Neural cell (in vitro differentiated cells): ENCODE measurements around the gene PCAT6. TPM values are rescaled to one million over a fixed set of nuclear protein-coding genes. Genes with fewer than 3 reads are reported as not detected.

Source experiments
- H2AFZ ChIP-seq: fragments of 200-600, 300-800 bp; sonication (generic), shearing (Covaris generic); 2 replicates; pipeline ENCODE4 v1.6.0; 2014; ENCODE audit warnings: low read depth, mild to moderate bottlenecking, antibody characterized with exemption, low read length, moderate library complexity
- H3F3A ChIP-seq: fragments of 200-600 bp; shearing (Covaris generic); 2 replicates; pipeline ENCODE4 v1.6.1; 2016; ENCODE audit warnings: mild to moderate bottlenecking, moderate library complexity, mixed read lengths, antibody characterized with exemption, low read length; ENCODE audit not compliant: insufficient read depth, poor library complexity, severe bottlenecking
- H3K27ac ChIP-seq: fragments of 200-600, 300-800 bp; sonication (generic), shearing (Covaris generic); 2 replicates; pipeline ENCODE4 v1.5.1; 2014; ENCODE audit warnings: mild to moderate bottlenecking, low read length, moderate library complexity
- H3K27me3 ChIP-seq: fragments of 300-800, 200-600 bp; sonication (generic), shearing (Covaris generic); 2 replicates; pipeline ENCODE4 v1.6.0; 2014; ENCODE audit warnings: mild to moderate bottlenecking, low read depth, low read length, moderate library complexity; ENCODE audit not compliant: insufficient read depth
- H3K36me3 ChIP-seq: fragments of 300-800, 200-600 bp; sonication (generic), shearing (Covaris generic); 2 replicates; pipeline ENCODE4 v1.5.1; 2014; ENCODE audit warnings: mild to moderate bottlenecking, antibody characterized with exemption, low read length, moderate library complexity; ENCODE audit not compliant: insufficient read depth
- H3K4me2 ChIP-seq: fragments of 300-800, 200-600 bp; sonication (generic), shearing (Covaris generic); 2 replicates; pipeline ENCODE4 v1.6.0; 2014; ENCODE audit warnings: mild to moderate bottlenecking, low read length
- H3K4me3 ChIP-seq: fragments of 300-800, 200-600 bp; sonication (generic), shearing (Covaris generic); 2 replicates; pipeline ENCODE4 v1.5.1; 2014; ENCODE audit warnings: mild to moderate bottlenecking, low read length, moderate library complexity
- H3K79me2 ChIP-seq: fragments of 200-600 bp; shearing (Covaris generic); replicated peaks from 2 replicates; pipeline ENCODE4 v1.6.0; 2014; ENCODE audit warnings: mild to moderate bottlenecking, low read length, moderate library complexity; ENCODE audit not compliant: insufficient read depth
- H3K9ac ChIP-seq: fragments of 300-800, 200-600 bp; sonication (generic), shearing (Covaris generic); 2 replicates; pipeline ENCODE4 v1.6.1; 2016; ENCODE audit warnings: mild to moderate bottlenecking, low read length, mixed read lengths
- H3K9me2 ChIP-seq: fragments of 200-600 bp; shearing (Covaris generic); 2 replicates; pipeline ENCODE4 v1.6.1; 2016; ENCODE audit warnings: mild to moderate bottlenecking, low read length, mixed read lengths; ENCODE audit not compliant: insufficient read depth
- H3K9me3 ChIP-seq: fragments of 200-600, 300-800 bp; sonication (generic), shearing (Covaris generic); 2 replicates; pipeline ENCODE4 v1.6.1; 2016; ENCODE audit warnings: mild to moderate bottlenecking, mixed run types, low read length, moderate library complexity, mixed read lengths
- H4K20me1 ChIP-seq: fragments of 200-600 bp; shearing (Covaris generic); 2 replicates; pipeline ENCODE4 v1.6.1; 2016; ENCODE audit warnings: mild to moderate bottlenecking, mixed run types; ENCODE audit not compliant: insufficient read depth
- CTCF ChIP-seq: fragments of 450-650 bp; IDR thresholded peaks from 2 replicates; pipeline ENCODE4 v1.5.1; 2014; ENCODE audit warnings: antibody characterized with exemption, mild to moderate bottlenecking, moderate library complexity; ENCODE audit not compliant: poor library complexity, severe bottlenecking
- EP300 ChIP-seq: fragments of 450-650 bp; conservative IDR thresholded peaks from 2 replicates; pipeline ENCODE4 v1.6.1; 2014; ENCODE audit warnings: antibody characterized with exemption, mild to moderate bottlenecking, moderate library complexity; ENCODE audit not compliant: poor library complexity, severe bottlenecking
- EZH2 ChIP-seq: fragments of 200-600, 300-800 bp; shearing (Covaris generic), sonication (generic); IDR thresholded peaks from 2 replicates; pipeline ENCODE4 v1.6.1; 2014; ENCODE audit warnings: antibody characterized with exemption, low read length, borderline replicate concordance, mild to moderate bottlenecking; ENCODE audit not compliant: insufficient read depth, poor library complexity, severe bottlenecking
- MXI1 ChIP-seq: fragments of 450-650 bp; conservative IDR thresholded peaks from 2 replicates; pipeline ENCODE4 v1.6.1; 2014; ENCODE audit warnings: antibody characterized with exemption, mild to moderate bottlenecking; ENCODE audit not compliant: poor library complexity, severe bottlenecking
- POLR2AphosphoS5 ChIP-seq: IDR thresholded peaks from 2 replicates; pipeline ENCODE4 v1.6.1; 2012
- RAD21 ChIP-seq: fragments of 450-650 bp; conservative IDR thresholded peaks from 2 replicates; pipeline ENCODE4 v1.6.1; 2014; ENCODE audit warnings: antibody characterized with exemption, mild to moderate bottlenecking, moderate library complexity
- REST ChIP-seq: IDR thresholded peaks from 2 replicates; pipeline ENCODE4 v1.6.1; 2012; ENCODE audit warnings: borderline replicate concordance
- SMC3 ChIP-seq: fragments of 450-650 bp; conservative IDR thresholded peaks from 2 replicates; pipeline ENCODE4 v1.6.1; 2014; ENCODE audit warnings: antibody characterized with exemption, mild to moderate bottlenecking, moderate library complexity; ENCODE audit not compliant: poor library complexity
- TAF1 ChIP-seq: IDR thresholded peaks from 2 replicates; pipeline ENCODE4 v1.6.1; 2012; ENCODE audit warnings: low read depth
- polyA plus RNA-seq: library from polyadenylated mRNA; depleted of rRNA; stranded (reverse); fragments of >200 nt; gene quantifications from 2 replicates; pipeline ENCODE4 v1.2.3, GENCODE V29; 2014

Gene PCAT6
- polyA plus RNA-seq, 1 donor from 2014 or later, result 0.76 TPM

GRCh38 chr1:202812176-202813026 is 1.6 kb downstream of the PCAT6 start:
- TF ChIP-seq EP300 (no peak), MXI1 (no peak), EZH2 (no peak), CTCF (no peak), POLR2AphosphoS5 (no peak), REST (no peak), RAD21 (no peak), TAF1 (no peak), SMC3 (no peak)
- H3K4me2 ChIP-seq, result peak overlapping the region; percentile 87

GRCh38 chr1:202815120-202815519 is 4.4 kb downstream of the PCAT6 start:
- H3K79me2 ChIP-seq, result peaks cover 14% of the 10 kb centered on the region
- no peak overlapping the region for H2AFZ ChIP-seq
- H3K4me3 ChIP-seq, result no peak overlapping the region
- H3K9me2 ChIP-seq, result no peaks in the 10 kb centered on the region
- no peaks in the 10 kb centered on the region for H3F3A ChIP-seq
- H3K27ac ChIP-seq, result no peak overlapping the region
- no peaks in the 10 kb centered on the region for H3K36me3 ChIP-seq
- H4K20me1 ChIP-seq, result no peaks in the 10 kb centered on the region
- H3K9me3 ChIP-seq, result no peaks in the 10 kb centered on the region
- no peak overlapping the region for H3K9ac ChIP-seq
- no peak for TF ChIP-seq RAD21
- no peak for TF ChIP-seq MXI1
- no peak for TF ChIP-seq SMC3
- TF ChIP-seq EZH2, result no peak
- TF ChIP-seq EP300, result no peak
- no peak for TF ChIP-seq REST
- no peak for TF ChIP-seq POLR2AphosphoS5
- no peak for TF ChIP-seq TAF1
- TF ChIP-seq CTCF, result no peak
- H3K4me2 ChIP-seq, result no peak overlapping the region
- no peaks in the 10 kb centered on the region for H3K27me3 ChIP-seq

More at GRCh38 chr1:202812176-202813026, 1.6 kb downstream of the PCAT6 start:
- Histone ChIP-seq H3K79me2 (peaks cover 31% of the 10 kb centered on the region), H3K4me3 (peak overlapping the region; percentile 93), H3K27me3 (no peaks in the 10 kb centered on the region), H3K27ac (no peak overlapping the region), H2AFZ (no peak overlapping the region), H4K20me1 (no peaks in the 10 kb centered on the region), H3K9me2 (no peaks in the 10 kb centered on the region), H3K36me3 (no peaks in the 10 kb centered on the region), H3F3A (no peaks in the 10 kb centered on the region), H3K9me3 (no peaks in the 10 kb centered on the region), H3K9ac (no peak overlapping the region)
